GM19438 (cell line): ENCODE measurements around the gene MAPK8IP1.
"Not testable (repeated sequence)": the region's sequence is repeated elsewhere in the genome, so short reads cannot be mapped to it uniquely, and the experiment has no call there.

ENCODE experiments used
- ATAC-seq: cut with Tn5 transposase; IDR thresholded peaks from one replicate; pipeline ENCODE4 v1.9.1; 2021; ENCODE audit warnings: low read depth; ENCODE audit not compliant: unreplicated experiment

The MAPK8IP1 gene

DNA sequence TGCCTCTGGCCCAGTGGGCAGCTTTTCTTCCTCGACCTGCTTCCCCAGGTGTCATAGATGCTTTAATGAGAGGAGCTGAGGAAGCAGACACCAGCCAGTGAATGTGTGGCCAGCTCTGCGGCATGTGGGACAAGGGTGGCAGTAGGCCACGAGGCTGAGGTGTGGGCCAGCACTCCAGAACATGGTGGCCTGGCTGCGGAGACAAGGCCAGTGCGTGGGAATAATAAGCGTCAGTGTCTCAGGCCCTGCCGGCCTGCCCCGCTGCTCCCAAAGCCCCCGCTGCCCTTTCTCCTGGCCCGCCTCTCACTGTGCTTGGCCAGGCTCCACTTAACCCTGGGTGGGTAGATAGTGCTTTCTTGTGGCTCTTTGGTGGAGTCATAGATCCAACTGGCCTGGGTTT lies 2.1 kb downstream of the MAPK8IP1 start:
- no peak for ATAC-seq

DNA sequence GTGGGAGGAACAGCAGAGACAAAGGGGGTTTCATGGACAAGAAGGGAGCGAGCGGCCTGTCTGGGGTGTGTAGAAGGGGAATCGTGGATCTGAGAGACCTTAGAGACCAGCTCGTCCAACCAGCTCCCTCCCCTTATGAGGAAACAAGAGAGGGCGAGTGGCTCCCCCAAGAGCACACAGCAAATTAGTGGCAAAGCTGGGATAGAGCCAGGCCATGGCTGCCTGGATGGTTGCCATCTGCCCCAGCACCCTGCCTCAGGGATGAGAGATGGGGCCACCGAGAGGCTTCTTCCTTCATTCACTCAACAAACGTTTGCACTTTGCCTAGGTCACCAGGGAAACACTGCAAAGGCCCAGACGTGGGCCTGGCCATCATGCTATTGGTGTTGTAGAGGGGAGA lies 4.1 kb downstream of the MAPK8IP1 start:
- no peak for ATAC-seq

- no peak for ATAC-seq
Measured at GRCh38 chr11:45889966-45890365, 4.5 kb downstream of the MAPK8IP1 start.

DNA sequence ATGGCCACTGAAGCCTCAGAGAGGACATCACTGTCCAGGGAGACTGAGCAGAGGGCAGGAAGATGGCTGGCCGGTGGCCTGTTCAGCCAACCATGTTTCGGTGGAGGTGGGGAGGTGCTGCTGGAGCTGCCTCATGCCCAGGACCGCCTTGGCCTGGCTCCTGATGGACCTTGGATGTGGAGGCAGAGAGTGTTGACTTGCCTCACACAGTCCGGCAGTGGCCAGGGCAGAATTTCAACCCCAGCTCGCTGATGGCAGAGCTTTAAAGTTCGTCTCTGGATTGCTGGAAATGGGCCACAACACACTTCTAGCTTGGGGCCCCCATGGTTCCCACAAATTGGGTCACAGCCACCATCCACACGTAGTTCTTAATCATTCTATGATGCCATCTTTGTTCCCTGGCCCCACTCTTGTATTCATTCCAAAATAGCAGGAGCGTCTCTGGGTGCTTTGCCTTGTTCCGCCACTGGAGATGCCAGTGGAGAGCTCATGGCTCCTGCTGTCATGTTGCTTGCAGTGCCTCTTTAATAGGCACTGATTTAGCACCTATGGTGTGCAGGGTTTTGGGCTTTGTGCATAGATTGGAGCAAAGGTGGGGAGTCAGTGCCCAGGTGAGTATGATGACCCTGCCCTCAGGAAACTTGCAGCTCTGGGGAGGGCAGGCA lies 5.6 kb downstream of the MAPK8IP1 start:
- ATAC-seq = no peak

GRCh38 chr11:45892856-45893255 lies 7.4 kb downstream of the MAPK8IP1 start:
- no peak for ATAC-seq

- ATAC-seq = no peak
Measured at GRCh38 chr11:45894555-45895247, 9.2 kb downstream of the MAPK8IP1 start.

DNA sequence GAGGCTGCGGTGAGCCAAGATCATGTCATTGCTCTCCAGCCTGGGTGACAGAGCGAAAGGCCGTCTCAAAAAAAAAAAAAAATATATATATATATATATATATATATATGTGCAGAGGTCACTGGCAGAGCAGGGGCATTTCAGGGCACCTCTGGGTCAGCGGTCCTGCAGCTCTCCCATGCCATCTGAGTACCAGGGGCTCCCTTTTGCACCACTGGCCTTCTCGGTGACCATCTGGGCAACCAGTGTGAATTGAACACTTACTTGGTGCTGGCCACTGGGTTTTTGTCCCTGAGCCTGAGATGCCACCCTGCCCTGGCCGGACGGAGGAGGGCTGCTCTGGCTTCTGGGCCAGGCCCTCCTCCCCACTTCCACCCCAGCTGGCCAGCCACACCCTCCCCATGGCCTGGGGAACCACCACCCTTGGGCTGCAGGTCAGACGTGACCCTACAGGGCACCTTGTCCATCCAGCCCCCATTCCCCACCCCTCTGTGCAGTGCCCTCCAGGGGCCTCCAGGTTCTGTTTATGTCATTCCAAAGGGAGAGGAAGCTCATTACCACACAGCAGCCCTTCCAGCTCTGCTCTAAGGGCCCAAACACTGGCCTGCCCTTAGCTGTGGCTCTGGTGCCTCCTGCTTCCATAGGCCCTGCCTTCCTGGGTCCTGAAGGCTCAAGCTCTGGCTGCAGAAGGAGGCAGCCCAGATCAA lies 10.3 kb downstream of the MAPK8IP1 start:
- no peak for ATAC-seq

DNA sequence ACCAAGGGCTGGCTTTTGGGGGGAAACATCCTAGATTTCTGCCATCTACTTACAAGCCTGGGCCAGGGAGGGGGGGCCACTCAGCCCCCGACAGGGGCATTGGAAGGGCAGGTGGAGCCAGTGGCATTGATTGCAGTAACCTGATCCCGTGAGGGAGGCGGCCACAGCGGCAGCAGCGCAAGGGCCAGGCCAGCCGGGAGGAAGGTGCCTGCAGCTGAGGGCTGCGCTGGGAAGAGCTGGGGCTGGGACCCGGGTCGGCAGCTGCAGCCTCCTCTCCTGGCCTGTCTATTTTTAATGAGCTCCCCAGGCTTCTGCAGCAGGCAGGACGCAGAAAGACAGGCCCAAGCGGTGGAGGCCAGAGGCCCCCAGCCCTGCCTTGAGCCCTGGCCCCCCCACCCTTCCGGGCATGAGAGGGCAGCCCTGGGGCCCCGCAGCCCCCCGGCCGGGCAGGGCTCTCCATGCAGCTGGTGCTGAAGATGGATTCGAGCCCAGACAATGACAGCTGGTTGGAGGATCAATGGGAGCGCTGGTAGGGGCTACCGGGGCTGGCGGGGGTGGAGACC lies 11.1 kb downstream of the MAPK8IP1 start:
- ATAC-seq = no peak

GRCh38 chr11:45897556-45897955 lies 12.1 kb downstream of the MAPK8IP1 start:
- ATAC-seq = no peak

GRCh38 chr11:45899086-45899447 lies 13.6 kb downstream of the MAPK8IP1 start:
- ATAC-seq = no peak

GRCh38 chr11:45899448-45900174 lies 14.2 kb downstream of the MAPK8IP1 start:
- ATAC-seq = no peak

DNA sequence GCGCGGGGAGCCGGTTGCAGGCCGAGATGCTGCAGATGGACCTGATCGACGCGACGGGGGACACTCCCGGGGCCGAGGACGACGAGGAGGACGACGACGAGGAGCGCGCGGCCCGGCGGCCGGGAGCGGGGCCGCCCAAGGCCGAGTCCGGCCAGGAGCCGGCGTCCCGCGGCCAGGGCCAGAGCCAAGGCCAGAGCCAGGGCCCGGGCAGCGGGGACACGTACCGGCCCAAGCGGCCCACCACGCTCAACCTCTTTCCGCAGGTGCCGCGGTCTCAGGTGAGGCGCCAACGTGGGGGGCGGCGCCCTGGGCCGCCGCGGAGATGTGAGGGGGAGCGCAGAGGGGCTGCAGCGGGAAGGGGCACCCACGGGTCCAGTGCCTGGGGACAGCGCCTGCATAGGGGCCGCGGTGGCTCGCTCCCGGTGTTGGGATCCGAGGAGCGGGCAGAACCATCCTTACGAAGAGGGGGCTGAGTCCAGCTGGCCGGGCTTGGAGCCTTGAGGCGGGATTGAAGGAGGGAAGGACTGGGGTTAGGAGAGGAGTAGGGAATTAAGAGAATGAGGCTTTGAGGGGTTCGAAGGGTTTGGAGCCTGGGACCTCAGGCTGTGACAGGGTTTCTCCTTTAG lies 14.8 kb downstream of the MAPK8IP1 start:
- not testable (repeated sequence) for ATAC-seq

- ATAC-seq = no peak
Measured at GRCh38 chr11:45900916-45901617, 15.6 kb downstream of the MAPK8IP1 start.

GRCh38 chr11:45901626-45902025 lies 16.2 kb downstream of the MAPK8IP1 start:
- ATAC-seq = no peak

DNA sequence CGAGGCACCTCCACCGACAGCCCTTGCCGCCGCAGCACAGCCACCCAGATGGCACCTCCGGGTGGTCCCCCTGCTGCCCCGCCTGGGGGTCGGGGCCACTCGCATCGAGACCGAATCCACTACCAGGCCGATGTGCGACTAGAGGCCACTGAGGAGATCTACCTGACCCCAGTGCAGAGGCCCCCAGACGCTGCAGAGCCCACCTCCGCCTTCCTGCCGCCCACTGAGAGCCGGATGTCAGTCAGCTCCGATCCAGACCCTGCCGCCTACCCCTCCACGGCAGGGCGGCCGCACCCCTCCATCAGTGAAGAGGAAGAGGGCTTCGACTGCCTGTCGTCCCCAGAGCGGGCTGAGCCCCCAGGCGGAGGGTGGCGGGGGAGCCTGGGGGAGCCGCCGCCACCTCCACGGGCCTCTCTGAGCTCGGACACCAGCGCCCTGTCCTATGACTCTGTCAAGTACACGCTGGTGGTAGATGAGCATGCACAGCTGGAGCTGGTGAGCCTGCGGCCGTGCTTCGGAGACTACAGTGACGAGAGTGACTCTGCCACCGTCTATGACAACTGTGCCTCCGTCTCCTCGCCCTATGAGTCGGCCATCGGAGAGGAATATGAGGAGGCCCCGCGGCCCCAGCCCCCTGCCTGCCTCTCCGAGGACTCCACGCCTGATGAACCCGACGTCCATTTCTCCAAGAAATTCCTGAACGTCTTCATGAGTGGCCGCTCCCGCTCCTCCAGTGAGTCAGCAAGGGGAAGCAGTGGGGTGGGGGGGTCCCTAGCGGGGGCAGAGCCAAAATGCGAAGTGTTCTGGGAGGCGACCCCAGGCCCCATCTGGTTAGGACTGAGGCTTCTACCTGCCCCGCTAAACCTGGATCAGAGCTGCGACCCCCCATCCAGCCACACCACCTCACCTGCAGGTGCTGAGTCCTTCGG lies 17.3 kb downstream of the MAPK8IP1 start:
- no peak for ATAC-seq

DNA sequence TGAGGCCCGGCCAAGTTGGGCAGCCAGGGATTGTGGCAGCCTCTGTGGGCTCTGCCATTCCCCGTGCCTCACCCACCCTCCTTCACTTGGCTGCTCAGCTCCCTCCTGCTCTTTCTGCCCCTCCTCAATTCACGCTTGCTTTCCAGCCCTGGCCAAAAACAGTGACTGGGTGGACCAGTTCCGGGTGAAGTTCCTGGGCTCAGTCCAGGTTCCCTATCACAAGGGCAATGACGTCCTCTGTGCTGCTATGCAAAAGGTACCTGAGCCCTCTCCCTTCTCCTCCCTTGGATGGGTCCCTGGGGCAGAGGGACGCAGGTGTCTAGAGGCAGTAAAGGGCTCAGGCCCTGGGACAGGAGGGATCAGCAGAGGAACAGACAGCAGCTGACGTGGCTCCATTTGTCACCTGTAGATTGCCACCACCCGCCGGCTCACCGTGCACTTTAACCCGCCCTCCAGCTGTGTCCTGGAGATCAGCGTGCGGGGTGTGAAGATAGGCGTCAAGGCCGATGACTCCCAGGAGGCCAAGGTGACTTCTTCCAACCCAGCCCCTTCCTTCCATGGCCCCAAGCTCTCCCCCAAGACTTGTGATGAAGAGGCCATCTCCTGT lies 19.0 kb downstream of the MAPK8IP1 start:
- ATAC-seq = no peak

DNA sequence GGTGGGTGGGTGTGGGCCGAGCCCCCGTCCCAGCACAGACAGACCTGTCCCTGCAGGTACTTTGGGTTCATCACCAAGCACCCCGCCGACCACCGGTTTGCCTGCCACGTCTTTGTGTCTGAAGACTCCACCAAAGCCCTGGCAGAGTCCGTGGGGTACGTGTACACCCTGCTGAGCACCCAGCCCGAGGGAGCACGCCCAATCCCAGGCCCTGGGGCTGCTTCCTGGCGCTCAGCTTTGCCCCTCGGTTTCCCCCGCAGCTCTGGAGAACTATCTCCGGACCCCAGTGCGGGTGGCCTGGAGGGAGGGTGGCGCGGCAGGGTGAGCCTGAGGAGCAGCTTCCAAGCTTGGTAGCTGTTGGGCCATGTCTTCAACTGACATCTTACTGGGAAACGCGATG lies 19.6 kb downstream of the MAPK8IP1 start:
- no peak for ATAC-seq

DNA sequence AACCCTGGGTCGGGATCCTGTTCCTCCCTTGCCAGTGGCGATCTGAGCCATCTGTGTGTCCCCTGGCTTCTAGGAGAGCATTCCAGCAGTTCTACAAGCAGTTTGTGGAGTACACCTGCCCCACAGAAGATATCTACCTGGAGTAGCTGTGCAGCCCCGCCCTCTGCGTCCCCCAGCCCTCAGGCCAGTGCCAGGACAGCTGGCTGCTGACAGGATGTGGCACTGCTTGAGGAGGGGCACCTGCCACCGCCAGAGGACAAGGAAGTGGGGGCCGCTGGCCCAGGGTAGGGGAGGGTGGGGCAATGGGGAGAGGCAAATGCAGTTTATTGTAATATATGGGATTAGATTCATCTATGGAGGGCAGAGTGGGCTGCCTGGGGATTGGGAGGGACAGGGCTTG lies 20.1 kb downstream of the MAPK8IP1 start:
- not testable (repeated sequence) for ATAC-seq
